ENCODE results near the gene APOH. TPM values are rescaled to one million over a fixed set of nuclear protein-coding genes. Genes with fewer than 3 reads are reported as not detected.

Gene APOH
- total and polyA plus RNA-seq, 9 of the 15 experiments (the other 6 are each of a cell fraction or from before 2014, with no cell fraction given): 1.1 TPM; not detected in 8

DNA sequence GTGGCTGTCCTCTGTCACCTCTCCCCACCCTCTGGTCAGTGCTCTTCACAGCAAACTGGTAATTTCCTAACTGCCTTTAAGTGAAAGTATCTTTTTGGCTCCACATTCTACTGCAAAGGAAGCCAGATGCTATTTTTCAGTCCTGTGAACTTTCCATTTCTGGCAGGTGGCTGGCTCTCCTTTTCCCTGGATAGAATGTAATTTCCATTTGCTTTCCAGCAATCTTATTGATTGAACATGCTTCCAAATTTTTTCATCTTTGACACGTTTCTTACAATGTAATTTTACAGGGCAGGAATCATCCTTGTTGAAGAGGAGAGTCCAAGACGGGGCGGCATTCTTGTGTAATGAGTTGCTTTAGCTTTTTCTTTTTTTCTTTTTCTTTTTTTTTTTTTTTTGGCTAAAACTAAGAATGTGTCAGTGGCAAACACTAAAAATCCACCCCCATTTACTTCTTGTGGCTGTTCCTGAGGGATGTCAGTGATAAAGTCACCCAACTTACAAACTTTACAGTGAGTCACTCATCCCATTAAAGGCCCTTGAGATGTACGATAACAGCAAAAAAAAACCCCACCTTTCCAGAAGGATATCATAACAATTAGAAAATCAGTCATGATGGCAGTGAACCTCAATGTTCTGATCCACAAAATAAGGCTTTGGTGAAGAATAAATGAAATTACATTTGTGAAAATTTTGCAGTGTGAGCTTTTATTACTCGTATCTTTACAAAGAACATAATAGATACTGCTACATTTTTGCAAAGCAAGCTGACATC lies 43.8 kb upstream of the APOH start (continued):
- TF ChIP-seq ZFP1 (CRISPR knock-in tag; IDR thresholded peaks at IDR 0.05): no peak
- TF ChIP-seq ZNF561 (CRISPR knock-in tag; conservative IDR thresholded peaks at IDR 0.05): no peak
- no peak for TF ChIP-seq ILK (tag; IDR thresholded peaks at IDR 0.05; ENCODE audit: borderline replicate concordance, low read depth)
- TF ChIP-seq, protein P1, sequence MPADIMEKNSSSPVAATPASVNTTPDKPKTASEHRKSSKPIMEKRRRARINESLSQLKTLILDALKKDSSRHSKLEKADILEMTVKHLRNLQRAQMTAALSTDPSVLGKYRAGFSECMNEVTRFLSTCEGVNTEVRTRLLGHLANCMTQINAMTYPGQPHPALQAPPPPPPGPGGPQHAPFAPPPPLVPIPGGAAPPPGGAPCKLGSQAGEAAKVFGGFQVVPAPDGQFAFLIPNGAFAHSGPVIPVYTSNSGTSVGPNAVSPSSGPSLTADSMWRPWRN (IDR thresholded peaks at IDR 0.05; ENCODE audit: low read depth): no peak
- TF ChIP-seq RBM25 (IDR thresholded peaks at IDR 0.05; ENCODE audit: low read depth, low read length, severe bottlenecking): no peak
- TF ChIP-seq POLR2B (IDR thresholded peaks at IDR 0.05; ENCODE audit: low read depth, partially characterized antibody): no peak
- no peak for TF ChIP-seq KAT2B (IDR thresholded peaks at IDR 0.05; ENCODE audit: low read depth, low read length)
- no peak for TF ChIP-seq SMAD3 (CRISPR knock-in tag; conservative IDR thresholded peaks at IDR 0.05)
- no peak for TF ChIP-seq BHLHE40 (IDR thresholded peaks at IDR 0.05; ENCODE audit: low read length)
- TF ChIP-seq MCM7 (IDR thresholded peaks at IDR 0.05): no peak
- TF ChIP-seq, protein P2, sequence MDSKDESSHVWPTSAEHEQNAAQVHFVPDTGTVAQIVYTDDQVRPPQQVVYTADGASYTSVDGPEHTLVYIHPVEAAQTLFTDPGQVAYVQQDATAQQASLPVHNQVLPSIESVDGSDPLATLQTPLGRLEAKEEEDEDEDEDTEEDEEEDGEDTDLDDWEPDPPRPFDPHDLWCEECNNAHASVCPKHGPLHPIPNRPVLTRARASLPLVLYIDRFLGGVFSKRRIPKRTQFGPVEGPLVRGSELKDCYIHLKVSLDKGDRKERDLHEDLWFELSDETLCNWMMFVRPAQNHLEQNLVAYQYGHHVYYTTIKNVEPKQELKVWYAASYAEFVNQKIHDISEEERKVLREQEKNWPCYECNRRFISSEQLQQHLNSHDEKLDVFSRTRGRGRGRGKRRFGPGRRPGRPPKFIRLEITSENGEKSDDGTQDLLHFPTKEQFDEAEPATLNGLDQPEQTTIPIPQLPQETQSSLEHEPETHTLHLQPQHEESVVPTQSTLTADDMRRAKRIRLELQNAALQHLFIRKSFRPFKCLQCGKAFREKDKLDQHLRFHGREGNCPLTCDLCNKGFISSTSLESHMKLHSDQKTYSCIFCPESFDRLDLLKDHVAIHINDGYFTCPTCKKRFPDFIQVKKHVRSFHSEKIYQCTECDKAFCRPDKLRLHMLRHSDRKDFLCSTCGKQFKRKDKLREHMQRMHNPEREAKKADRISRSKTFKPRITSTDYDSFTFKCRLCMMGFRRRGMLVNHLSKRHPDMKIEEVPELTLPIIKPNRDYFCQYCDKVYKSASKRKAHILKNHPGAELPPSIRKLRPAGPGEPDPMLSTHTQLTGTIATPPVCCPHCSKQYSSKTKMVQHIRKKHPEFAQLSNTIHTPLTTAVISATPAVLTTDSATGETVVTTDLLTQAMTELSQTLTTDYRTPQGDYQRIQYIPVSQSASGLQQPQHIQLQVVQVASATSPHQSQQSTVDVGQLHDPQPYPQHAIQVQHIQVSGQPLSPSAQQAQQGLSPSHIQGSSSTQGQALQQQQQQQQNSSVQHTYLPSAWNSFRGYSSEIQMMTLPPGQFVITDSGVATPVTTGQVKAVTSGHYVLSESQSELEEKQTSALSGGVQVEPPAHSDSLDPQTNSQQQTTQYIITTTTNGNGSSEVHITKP (IDR thresholded peaks at IDR 0.05; ENCODE audit: partially characterized antibody): peak; percentile 69
- no peak for TF ChIP-seq ZNF175 (CRISPR knock-in tag; IDR thresholded peaks at IDR 0.05; ENCODE audit: low read depth)
- TF ChIP-seq POLR2AphosphoS2 (IDR thresholded peaks at IDR 0.05; ENCODE audit: low read length): no peak
- TF ChIP-seq HDAC6 (IDR thresholded peaks at IDR 0.05; ENCODE audit: low read depth, low read length): no peak
- no peak for TF ChIP-seq SNRNP70 (optimal IDR thresholded peaks at IDR 0.05; ENCODE audit: low read depth, low read length)
- TF ChIP-seq, protein P3, sequence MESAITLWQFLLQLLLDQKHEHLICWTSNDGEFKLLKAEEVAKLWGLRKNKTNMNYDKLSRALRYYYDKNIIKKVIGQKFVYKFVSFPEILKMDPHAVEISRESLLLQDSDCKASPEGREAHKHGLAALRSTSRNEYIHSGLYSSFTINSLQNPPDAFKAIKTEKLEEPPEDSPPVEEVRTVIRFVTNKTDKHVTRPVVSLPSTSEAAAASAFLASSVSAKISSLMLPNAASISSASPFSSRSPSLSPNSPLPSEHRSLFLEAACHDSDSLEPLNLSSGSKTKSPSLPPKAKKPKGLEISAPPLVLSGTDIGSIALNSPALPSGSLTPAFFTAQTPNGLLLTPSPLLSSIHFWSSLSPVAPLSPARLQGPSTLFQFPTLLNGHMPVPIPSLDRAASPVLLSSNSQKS (CRISPR knock-in tag; IDR thresholded peaks at IDR 0.05): no peak
- TF ChIP-seq KLF16 (IDR thresholded peaks at IDR 0.05): no peak
- no peak for TF ChIP-seq SPI1 (IDR thresholded peaks at IDR 0.05; ENCODE audit: borderline replicate concordance, low read depth, low read length)
- no peak for TF ChIP-seq ZNF408 (CRISPR knock-in tag; IDR thresholded peaks at IDR 0.05; ENCODE audit: low read depth)
- no peak for TF ChIP-seq HCFC1 (IDR thresholded peaks at IDR 0.05; ENCODE audit: low read depth, low read length)
- no peak for TF ChIP-seq ELF4 (CRISPR knock-in tag; IDR thresholded peaks at IDR 0.05)
- TF ChIP-seq ZNF717 (CRISPR knock-in tag; IDR thresholded peaks at IDR 0.05): no peak
- TF ChIP-seq YBX1 (IDR thresholded peaks at IDR 0.05): no peak
- TF ChIP-seq, protein P4, sequence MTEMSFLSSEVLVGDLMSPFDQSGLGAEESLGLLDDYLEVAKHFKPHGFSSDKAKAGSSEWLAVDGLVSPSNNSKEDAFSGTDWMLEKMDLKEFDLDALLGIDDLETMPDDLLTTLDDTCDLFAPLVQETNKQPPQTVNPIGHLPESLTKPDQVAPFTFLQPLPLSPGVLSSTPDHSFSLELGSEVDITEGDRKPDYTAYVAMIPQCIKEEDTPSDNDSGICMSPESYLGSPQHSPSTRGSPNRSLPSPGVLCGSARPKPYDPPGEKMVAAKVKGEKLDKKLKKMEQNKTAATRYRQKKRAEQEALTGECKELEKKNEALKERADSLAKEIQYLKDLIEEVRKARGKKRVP (CRISPR knock-in tag; IDR thresholded peaks at IDR 0.05): no peak
- no peak for TF ChIP-seq MBD2 (IDR thresholded peaks at IDR 0.05; ENCODE audit: borderline replicate concordance, low read depth)

All from K562 (cell line).